Activated CD8-positive, alpha-beta T cell treated with anti-CD3 and anti-CD28 coated beads for 36 hours (primary cell): ENCODE data around the gene RFLNA. TPM values are rescaled to one million over a fixed set of nuclear protein-coding genes. Genes with fewer than 3 reads are reported as not detected.

ENCODE experiments used
- ATAC-seq: fragments of 200-7000 bp; cut with Tn5 transposase; one replicate; pipeline ENCODE4 v1.10.0; 2021; ENCODE audit warnings: mild to moderate bottlenecking, moderate library complexity
- CTCF ChIA-PET: fragments of 350-600 bp; sonication (Branson Sonifier 250); formaldehyde crosslinking; loops from one replicate; lab custom pipeline; 2021; ENCODE audit warnings: antibody characterized with exemption; lab: Charles Lee
- POLR2A ChIA-PET: fragments of 350-600 bp; sonication (Branson Sonifier 250); formaldehyde crosslinking; loops from one replicate; lab custom pipeline; 2021; ENCODE audit warnings: antibody characterized with exemption; lab: Charles Lee
- DNase-seq: peaks from one replicate; pipeline ENCODE4 v3.0.0-alpha.2; 2020
- H3K27ac Mint-ChIP-seq: one replicate; pipeline ENCODE4 v1.8.0; 2021; ENCODE audit warnings: mild to moderate bottlenecking, mixed read lengths
- H3K27me3 Mint-ChIP-seq: one replicate; pipeline ENCODE4 v1.8.0; 2021; ENCODE audit warnings: mixed read lengths
- H3K36me3 Mint-ChIP-seq: one replicate; pipeline ENCODE4 v1.8.0; 2021; ENCODE audit warnings: low read depth, mixed read lengths
- H3K4me1 Mint-ChIP-seq: one replicate; pipeline ENCODE4 v1.8.0; 2021; ENCODE audit warnings: low read depth, mixed read lengths
- H3K4me3 Mint-ChIP-seq: one replicate; pipeline ENCODE4 v1.8.0; 2021; ENCODE audit warnings: mild to moderate bottlenecking, moderate library complexity, mixed read lengths
- H3K9me3 Mint-ChIP-seq: one replicate; pipeline ENCODE4 v1.8.0; 2021; ENCODE audit warnings: mixed read lengths
- CTCF ChIP-seq: fragments of 200-600 bp; IDR thresholded peaks from one replicate; pipeline ENCODE4 v1.8.0; 2022; ENCODE audit warnings: antibody characterized with exemption, mild to moderate bottlenecking
- intact Hi-C: fragments of 100-400 bp; cut with micrococcal nuclease; formaldehyde crosslinking; loops from one replicate; pipeline ENCODE4 v1.10.0; 2022
- total RNA-seq, 2 experiments: library from RNA; stranded (reverse); gene quantifications; one replicate each; pipeline ENCODE4 v1.2.3, GENCODE V29; 2021

The RFLNA gene
- total RNA-seq, 2 experiments from 2014 or later, result not detected

- H3K27me3 Mint-ChIP-seq, result peaks cover 24% of the 10 kb centered on the region
- no peaks in the 10 kb centered on the region for H3K9me3 Mint-ChIP-seq
- intact Hi-C loops, result no loop called here
- ATAC-seq (no peak), DNase-seq (no peak)
- H3K4me1 Mint-ChIP-seq, result no peaks in the 10 kb centered on the region
- no peak for TF ChIP-seq CTCF
- ChIA-PET POLR2A (no interaction called here), CTCF (no interaction called here)
- H3K27ac Mint-ChIP-seq, result no peak overlapping the region
- no peak overlapping the region for H3K4me3 Mint-ChIP-seq
- H3K36me3 Mint-ChIP-seq, result no peaks in the 10 kb centered on the region
Measured at GRCh38 chr12:124254126-124254525, 40.8 kb upstream of the RFLNA start.

GRCh38 chr12:124259154-124260066, 35.5 kb upstream of the RFLNA start:
- H3K27ac Mint-ChIP-seq, result no peak overlapping the region
- H3K27me3 Mint-ChIP-seq, result peaks cover 38% of the 10 kb centered on the region
- no peak for TF ChIP-seq CTCF
- H3K9me3 Mint-ChIP-seq, result no peaks in the 10 kb centered on the region
- intact Hi-C loops, result no loop called here
- ATAC-seq, result no peak
- H3K4me1 Mint-ChIP-seq, result no peaks in the 10 kb centered on the region
- ChIA-PET CTCF (no interaction called here), POLR2A (no interaction called here)
- H3K4me3 Mint-ChIP-seq, result no peak overlapping the region
- no peaks in the 10 kb centered on the region for H3K36me3 Mint-ChIP-seq
- no peak for DNase-seq

- ATAC-seq, result no peak
- no peak overlapping the region for H3K4me3 Mint-ChIP-seq
Measured at GRCh38 chr12:124261885-124262284, 33.0 kb upstream of the RFLNA start.

GRCh38 chr12:124264089-124264795, 30.7 kb upstream of the RFLNA start:
- ATAC-seq (no peak), DNase-seq (no peak)
- no peak for TF ChIP-seq CTCF
- H3K9me3 Mint-ChIP-seq, result no peaks in the 10 kb centered on the region
- H3K27ac Mint-ChIP-seq, result no peak overlapping the region
- H3K36me3 Mint-ChIP-seq, result no peaks in the 10 kb centered on the region
- intact Hi-C loops, result no loop called here
- POLR2A ChIA-PET, result no interaction called here
- H3K4me1 Mint-ChIP-seq, result no peaks in the 10 kb centered on the region
- CTCF ChIA-PET, result no interaction called here
- no peak overlapping the region for H3K4me3 Mint-ChIP-seq
- peaks cover 13% of the 10 kb centered on the region for H3K27me3 Mint-ChIP-seq

More at GRCh38 chr12:124261885-124262284, 33.0 kb upstream of the RFLNA start:
- no peaks in the 10 kb centered on the region for H3K4me1 Mint-ChIP-seq
- no peak for DNase-seq
- no peaks in the 10 kb centered on the region for H3K36me3 Mint-ChIP-seq
- H3K27ac Mint-ChIP-seq, result no peak overlapping the region
- peaks cover 31% of the 10 kb centered on the region for H3K27me3 Mint-ChIP-seq
- ChIA-PET POLR2A (no interaction called here), CTCF (no interaction called here)
- intact Hi-C loops, result no loop called here
- no peak for TF ChIP-seq CTCF
- no peaks in the 10 kb centered on the region for H3K9me3 Mint-ChIP-seq

GRCh38 chr12:124264879-124265278, 30.0 kb upstream of the RFLNA start:
- intact Hi-C loops, result no loop called here
- Mint-ChIP-seq H3K9me3 (no peaks in the 10 kb centered on the region), H3K27me3 (peaks cover 9% of the 10 kb centered on the region), H3K36me3 (no peaks in the 10 kb centered on the region), H3K4me1 (no peaks in the 10 kb centered on the region), H3K27ac (no peak overlapping the region), H3K4me3 (no peak overlapping the region)
- ChIA-PET POLR2A (no interaction called here), CTCF (no interaction called here)
- DNase-seq (no peak), ATAC-seq (no peak)
- TF ChIP-seq CTCF, result no peak
